ENCODE data around the gene NRCAM.

DNA sequence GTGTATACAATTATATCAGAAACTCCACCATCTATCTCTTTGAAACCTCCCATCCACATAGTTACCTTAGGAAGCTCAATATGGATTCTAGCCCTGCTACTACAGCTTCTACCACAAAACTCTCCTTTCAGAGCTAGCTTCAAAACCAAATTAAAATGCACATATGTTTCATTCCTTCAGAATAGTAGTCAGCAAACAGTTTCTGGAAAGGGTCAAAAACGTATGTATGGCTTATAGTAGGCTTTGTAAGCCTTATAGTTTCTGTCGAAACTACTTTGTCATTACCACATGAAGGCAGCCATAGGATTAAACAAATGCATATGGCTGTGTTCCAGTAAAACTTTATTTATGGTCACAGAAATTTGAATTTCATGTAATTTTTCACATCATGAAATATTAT is 170.5 kb downstream of the NRCAM start:
- TF ChIP-seq POLR2A (IDR thresholded peaks at IDR 0.05), result no peak
- TF ChIP-seq, protein P1, sequence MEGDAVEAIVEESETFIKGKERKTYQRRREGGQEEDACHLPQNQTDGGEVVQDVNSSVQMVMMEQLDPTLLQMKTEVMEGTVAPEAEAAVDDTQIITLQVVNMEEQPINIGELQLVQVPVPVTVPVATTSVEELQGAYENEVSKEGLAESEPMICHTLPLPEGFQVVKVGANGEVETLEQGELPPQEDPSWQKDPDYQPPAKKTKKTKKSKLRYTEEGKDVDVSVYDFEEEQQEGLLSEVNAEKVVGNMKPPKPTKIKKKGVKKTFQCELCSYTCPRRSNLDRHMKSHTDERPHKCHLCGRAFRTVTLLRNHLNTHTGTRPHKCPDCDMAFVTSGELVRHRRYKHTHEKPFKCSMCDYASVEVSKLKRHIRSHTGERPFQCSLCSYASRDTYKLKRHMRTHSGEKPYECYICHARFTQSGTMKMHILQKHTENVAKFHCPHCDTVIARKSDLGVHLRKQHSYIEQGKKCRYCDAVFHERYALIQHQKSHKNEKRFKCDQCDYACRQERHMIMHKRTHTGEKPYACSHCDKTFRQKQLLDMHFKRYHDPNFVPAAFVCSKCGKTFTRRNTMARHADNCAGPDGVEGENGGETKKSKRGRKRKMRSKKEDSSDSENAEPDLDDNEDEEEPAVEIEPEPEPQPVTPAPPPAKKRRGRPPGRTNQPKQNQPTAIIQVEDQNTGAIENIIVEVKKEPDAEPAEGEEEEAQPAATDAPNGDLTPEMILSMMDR (IDR thresholded peaks at IDR 0.05), result no peak
